Lower lobe of right lung (tissue), 2 donors: ENCODE results near the gene GTF2F2. TPM values are rescaled to one million over a fixed set of nuclear protein-coding genes. Genes with fewer than 3 reads are reported as not detected.
A peak's percentile ranks its signal among the peaks of the same experiment; 100 is the strongest.

Experiments
- ATAC-seq, 2 donors: fragments of 200-7000 bp; cut with Tn5 transposase; one replicate each; pipeline ENCODE4 v1.9.1; 2020 to 2022; ENCODE audit warnings: mild to moderate bottlenecking in 2 of 2, moderate library complexity in 2 of 2
- DNase-seq: peaks from one replicate; pipeline ENCODE4 v3.0.0-alpha.2; 2020
- H3K27ac ChIP-seq: fragments of 200-600 bp; one replicate; pipeline ENCODE4 v1.8.0; 2022
- H3K27me3 ChIP-seq: fragments of 200-600 bp; one replicate; pipeline ENCODE4 v1.8.0; 2022; ENCODE audit warnings: low read depth
- H3K36me3 ChIP-seq: fragments of 200-600 bp; one replicate; pipeline ENCODE4 v1.8.0; 2022; ENCODE audit warnings: mild to moderate bottlenecking
- H3K4me1 ChIP-seq: fragments of 200-600 bp; one replicate; pipeline ENCODE4 v1.8.0; 2022
- H3K4me3 ChIP-seq: fragments of 200-600 bp; one replicate; pipeline ENCODE4 v1.8.0; 2022; ENCODE audit warnings: mild to moderate bottlenecking
- H3K9me3 ChIP-seq: fragments of 200-600 bp; one replicate; pipeline ENCODE4 v1.8.0; 2022
- CTCF ChIP-seq: fragments of 200-600 bp; IDR thresholded peaks from one replicate; pipeline ENCODE4 v1.8.0; 2022; ENCODE audit warnings: antibody characterized with exemption, mild to moderate bottlenecking
- intact Hi-C: fragments of 100-400 bp; cut with DNase I; formaldehyde crosslinking; loops from one replicate; pipeline ENCODE4 v1.11.0; 2022
- long read RNA-seq: library from polyadenylated mRNA; unstranded; transcript quantifications from one replicate; pipeline ENCODE4 v2.0.0, GENCODE V29; 2021
- total RNA-seq: library from RNA; stranded (reverse); fragmentation: NEBNext Ultra II Directional; extraction: Animal tissue kit (Norgen Biotek cat#: 25700); gene quantifications from one replicate; pipeline ENCODE4 v1.2.1, GENCODE V29; 2021
- donor health status: DM: no; HTN: yes; CAD: no; lungs with severe emphysema.

GTF2F2 gene, protein sequence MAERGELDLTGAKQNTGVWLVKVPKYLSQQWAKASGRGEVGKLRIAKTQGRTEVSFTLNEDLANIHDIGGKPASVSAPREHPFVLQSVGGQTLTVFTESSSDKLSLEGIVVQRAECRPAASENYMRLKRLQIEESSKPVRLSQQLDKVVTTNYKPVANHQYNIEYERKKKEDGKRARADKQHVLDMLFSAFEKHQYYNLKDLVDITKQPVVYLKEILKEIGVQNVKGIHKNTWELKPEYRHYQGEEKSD
- 15.2 TPM for total RNA-seq
- long read RNA-seq, transcript GTF2F2-201 (8 exons, 2,239 nt) = major isoform, 20 of 31 reads
- long read RNA-seq, partial matches to known transcripts = 4 of 31 reads
- long read RNA-seq, other reads (novel, unspliced or antisense) = 7 of 31 reads

- Histone ChIP-seq H3K4me3 (peak within 1 kb of the TSS; percentile 96), H3K27me3 (no peaks in the 10 kb centered on the region), H3K36me3 (no peaks in the 10 kb centered on the region), H3K4me1 (peaks cover 26% of the 10 kb centered on the region), H3K9me3 (no peaks in the 10 kb centered on the region), H3K27ac (peak within 1 kb of the TSS; percentile 89)
- peak; percentile 95 to 98 for ATAC-seq
- intact Hi-C loops = no loop called here
- peak; percentile 92 for DNase-seq
- no peak for TF ChIP-seq CTCF
Observed at GRCh38 chr13:45119991-45120864, at the start of gene GTF2F2. TSS of gene GTF2F2 (plus strand) at chr13:45120510. CDS start at chr13:45120656, 146 bp downstream.

- H3K9me3 ChIP-seq = no peaks in the 10 kb centered on the region
- DNase-seq = no peak
- no peak for ATAC-seq
- H3K4me1 ChIP-seq = no peaks in the 10 kb centered on the region
- no peaks in the 10 kb centered on the region for H3K27me3 ChIP-seq
- no peak overlapping the region for H3K27ac ChIP-seq
- intact Hi-C loops = no loop called here
- TF ChIP-seq CTCF = no peak
- H3K4me3 ChIP-seq = no peak overlapping the region
- no peaks in the 10 kb centered on the region for H3K36me3 ChIP-seq
Observed at GRCh38 chr13:45073809-45074208, 46.5 kb upstream of the GTF2F2 start.

DNA sequence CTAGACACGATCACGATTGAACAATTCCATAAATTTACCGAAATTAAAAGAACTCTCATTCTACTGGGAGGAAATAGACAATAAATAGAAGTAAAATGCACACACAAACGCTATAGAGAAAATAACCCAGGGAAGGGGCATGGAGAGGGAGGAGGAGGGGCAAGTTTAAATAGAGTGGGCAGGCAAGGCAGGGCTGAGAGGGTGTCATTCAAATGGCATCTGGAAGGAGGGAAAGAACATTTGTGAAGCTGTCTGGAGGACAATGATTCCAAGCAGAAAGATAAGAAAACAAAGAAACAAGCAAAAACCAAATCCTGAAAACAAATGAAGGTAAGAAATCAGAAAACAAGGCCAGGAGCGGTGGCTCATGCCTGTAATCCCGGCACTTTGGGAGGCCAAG lies 45.6 kb upstream of the GTF2F2 start:
- TF ChIP-seq CTCF = no peak
- Histone ChIP-seq H3K27ac (no peak overlapping the region), H3K4me3 (no peak overlapping the region), H3K4me1 (no peaks in the 10 kb centered on the region), H3K36me3 (no peaks in the 10 kb centered on the region), H3K9me3 (no peaks in the 10 kb centered on the region), H3K27me3 (no peaks in the 10 kb centered on the region)
- DNase-seq = no peak
- intact Hi-C loops = no loop called here
- ATAC-seq = no peak

DNA sequence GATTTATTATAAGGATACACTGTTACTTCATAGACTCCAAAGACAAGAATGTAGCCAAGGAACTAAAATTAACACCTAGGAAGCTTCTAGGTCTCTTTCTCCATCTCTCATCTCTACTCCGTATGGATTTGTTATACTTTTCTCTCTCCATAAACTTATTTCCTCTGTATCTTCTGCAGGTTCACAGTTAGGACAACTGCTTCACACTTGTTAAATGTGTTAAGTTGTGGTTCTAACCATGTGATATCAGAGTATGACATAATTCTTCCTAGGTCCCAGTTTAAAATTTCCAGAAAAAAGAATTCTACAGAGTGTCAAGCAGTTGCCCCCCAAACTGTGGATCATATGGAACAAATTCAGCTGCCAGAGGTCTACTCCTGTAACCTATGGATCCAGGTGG lies 42.3 kb upstream of the GTF2F2 start:
- H3K27ac ChIP-seq = no peak overlapping the region
- DNase-seq (no peak), ATAC-seq (no peak)
- TF ChIP-seq CTCF = no peak
- intact Hi-C loops = no loop called here
- H3K9me3 ChIP-seq = no peaks in the 10 kb centered on the region
- no peaks in the 10 kb centered on the region for H3K36me3 ChIP-seq
- no peak overlapping the region for H3K4me3 ChIP-seq
- no peaks in the 10 kb centered on the region for H3K27me3 ChIP-seq
- no peaks in the 10 kb centered on the region for H3K4me1 ChIP-seq

DNA sequence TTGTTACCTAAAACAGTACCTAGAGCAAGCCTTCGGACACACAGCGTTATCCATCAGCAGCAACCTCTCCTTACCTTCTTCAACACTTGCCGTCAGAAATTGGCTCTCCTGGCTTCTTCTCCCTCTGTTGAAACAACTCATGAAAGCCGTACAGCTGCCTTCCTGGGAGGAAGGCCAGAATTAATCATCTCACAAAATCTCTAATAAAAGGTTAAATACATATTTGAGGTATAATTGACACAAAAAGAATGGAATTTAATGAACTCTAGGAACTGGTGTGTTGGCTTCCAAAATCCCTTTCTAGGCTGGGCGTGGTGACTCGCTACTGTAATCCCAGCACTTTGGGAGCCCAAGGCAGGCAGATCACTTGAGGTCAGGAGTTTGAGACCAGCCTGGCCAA lies 37.3 kb upstream of the GTF2F2 start:
- no peak for TF ChIP-seq CTCF
- H3K27me3 ChIP-seq = no peaks in the 10 kb centered on the region
- no peaks in the 10 kb centered on the region for H3K36me3 ChIP-seq
- H3K4me1 ChIP-seq = no peaks in the 10 kb centered on the region
- intact Hi-C loops = no loop called here
- H3K9me3 ChIP-seq = no peaks in the 10 kb centered on the region
- H3K27ac ChIP-seq = no peak overlapping the region
- H3K4me3 ChIP-seq = no peak overlapping the region
- no peak for ATAC-seq
- no peak for DNase-seq
